Endothelial cell of umbilical vein (primary cell): ENCODE data around the gene BCL11A. TPM values are rescaled to one million over a fixed set of nuclear protein-coding genes. Genes with fewer than 3 reads are reported as not detected.

Experiments
- BruUV-seq: library from RNA; stranded (reverse); fragments of 400-500 nt; replicated peaks from 2 replicates; lab custom pipeline; 2021; lab: Mats Ljungman, UMichigan
- CTCF ChIA-PET: fragments of 300-600, 350-600 bp; sonication (Branson Sonifier 250); formaldehyde crosslinking; loops from one replicate; lab custom pipeline; 2021; ENCODE audit warnings: antibody characterized with exemption, inconsistent platforms; lab: Charles Lee
- POLR2A ChIA-PET: fragments of 300-600, 350-600 bp; sonication (Branson Sonifier 250); formaldehyde crosslinking; loops from one replicate; lab custom pipeline; 2021; ENCODE audit warnings: antibody characterized with exemption, inconsistent platforms; lab: Charles Lee
- DNase-seq: peaks from one replicate; pipeline ENCODE4 v3.0.0-alpha.2; 2011; ENCODE audit warnings: low read depth, low spot score
- FAIRE-seq: peaks from 2 replicates; lab custom pipeline; 2011; peaks lifted over from hg19 to GRCh38; lab: Jason Lieb, UNC
- H2AFZ ChIP-seq: 2 replicates; pipeline ENCODE4 v1.6.0; 2012; ENCODE audit warnings: low read depth, low read length, control low read depth, inconsistent platforms
- H3K27ac ChIP-seq: 2 replicates; pipeline ENCODE4 v1.5.1; 2011; ENCODE audit warnings: low read depth, mild to moderate bottlenecking, control low read depth, low read length, moderate library complexity; ENCODE audit not compliant: insufficient read depth
- H3K27me3 ChIP-seq, 2 experiments: 2 replicates each; pipeline versions ENCODE4 v1.6.0 to v1.6.1; 2011; ENCODE audit warnings: low read length in 2 of 2, mixed read lengths in 1 of 2; ENCODE audit not compliant: control insufficient read depth in 2 of 2, insufficient read depth in 2 of 2
- H3K36me3 ChIP-seq, 2 experiments: 2 replicates in 1 of 2; 3 replicates in 1 of 2; pipeline ENCODE4 v1.5.1; 2011; ENCODE audit warnings: low read length in 2 of 2, mild to moderate bottlenecking in 1 of 2, moderate library complexity in 1 of 2; ENCODE audit not compliant: control insufficient read depth in 2 of 2, insufficient read depth in 2 of 2; ENCODE audit errors: extremely low read depth in 1 of 2
- H3K4me1 ChIP-seq: 3 replicates; pipeline ENCODE4 v1.5.1; 2011; ENCODE audit warnings: mild to moderate bottlenecking, low read length; ENCODE audit not compliant: control insufficient read depth, insufficient read depth; ENCODE audit errors: extremely low read depth
- H3K4me2 ChIP-seq: 2 replicates; pipeline ENCODE4 v1.6.1; 2011; ENCODE audit warnings: low read length, control low read depth, mixed read lengths; ENCODE audit not compliant: insufficient read depth
- H3K4me3 ChIP-seq, 3 experiments: fragments of 200-600 bp in 1 of 3; sonication (generic), shearing (Covaris generic) in 1 of 3; replicated peaks in 1 of 3; 2 replicates each; pipeline ENCODE4 v1.5.1; 2011 to 2016; ENCODE audit warnings: control low read depth in 3 of 3, low read length in 3 of 3, mild to moderate bottlenecking in 2 of 3, inconsistent platforms in 1 of 3, low read depth in 1 of 3, moderate library complexity in 1 of 3; ENCODE audit not compliant: insufficient read depth in 1 of 3
- H3K79me2 ChIP-seq: 2 replicates; pipeline ENCODE4 v1.6.0; 2012; ENCODE audit warnings: low read length, inconsistent platforms; ENCODE audit not compliant: control insufficient read depth, insufficient read depth
- H3K9ac ChIP-seq: replicated peaks from 2 replicates; pipeline ENCODE3; 2011; ENCODE audit warnings: low read length, control low read depth; ENCODE audit not compliant: insufficient read depth; ENCODE audit errors: extremely low read depth
- H3K9me1 ChIP-seq: replicated peaks from 3 replicates; pipeline ENCODE4 v1.6.0; 2011; ENCODE audit warnings: mild to moderate bottlenecking, low read length; ENCODE audit not compliant: control insufficient read depth, insufficient read depth; ENCODE audit errors: extremely low read depth
- H3K9me3 ChIP-seq: replicated peaks from 2 replicates; pipeline ENCODE4 v1.5.1; 2012; ENCODE audit warnings: low read length, inconsistent platforms; ENCODE audit not compliant: control insufficient read depth, insufficient read depth
- H4K20me1 ChIP-seq: replicated peaks from 2 replicates; pipeline ENCODE3; 2011; ENCODE audit warnings: mild to moderate bottlenecking, low read length; ENCODE audit not compliant: control insufficient read depth, insufficient read depth; ENCODE audit errors: extremely low read depth
- EZH2 ChIP-seq: IDR thresholded peaks from 2 replicates; pipeline ENCODE4 v1.6.1; 2012; ENCODE audit warnings: borderline replicate concordance, low read depth, mild to moderate bottlenecking, moderate library complexity, low read length, inconsistent platforms; ENCODE audit not compliant: severe bottlenecking
- FOS ChIP-seq: IDR thresholded peaks from 2 replicates; pipeline ENCODE4 v1.6.1; 2011; ENCODE audit warnings: mild to moderate bottlenecking, low read length, moderate library complexity, borderline replicate concordance; ENCODE audit not compliant: insufficient read depth
- GATA2 ChIP-seq: IDR thresholded peaks from 2 replicates; pipeline ENCODE4 v1.7.0; 2011; ENCODE audit warnings: low read depth, mild to moderate bottlenecking, moderate library complexity, mixed read lengths, low read length; ENCODE audit not compliant: insufficient read length, insufficient read depth
- JUN ChIP-seq: IDR thresholded peaks from 2 replicates; pipeline ENCODE4 v1.6.1; 2011; ENCODE audit warnings: borderline replicate concordance, low read depth; ENCODE audit not compliant: insufficient read length, insufficient read depth
- MYC ChIP-seq: IDR thresholded peaks from one replicate; pipeline ENCODE4 v1.6.1; 2011; ENCODE audit warnings: mild to moderate bottlenecking, low read depth, low read length
- POLR2A ChIP-seq: IDR thresholded peaks from 2 replicates; pipeline ENCODE4 v1.6.1; 2012; ENCODE audit warnings: low read depth, mild to moderate bottlenecking, control low read depth, low read length
- POLR2AphosphoS5 ChIP-seq: IDR thresholded peaks from 2 replicates; pipeline ENCODE4 v1.6.1; 2012; ENCODE audit warnings: low read depth, mild to moderate bottlenecking, control low read depth, low read length, moderate library complexity; ENCODE audit not compliant: insufficient read depth
- dilution Hi-C: fragments of 300-500 bp; cut with MboI; formaldehyde crosslinking; loops from one replicate; pipeline ENCODE4 v1.15.0; 2019; ENCODE audit warnings: low sequenced_read_pairs; ENCODE audit not compliant: extremely low pct_ligation_motif_present
- intact Hi-C: fragments of 100-400 bp; cut with micrococcal nuclease; formaldehyde crosslinking; loops from one replicate; pipeline ENCODE4 v1.10.0; 2022
- polyA plus RNA-seq, 4 experiments: library from polyadenylated mRNA; depleted of rRNA in 3 of 4; stranded (reverse) in 3 of 4; unstranded in 1 of 4; fragments of >200 nt; gene quantifications; 2 replicates each; pipeline versions ENCODE4 v1.2.1 to v1.2.3, GENCODE V29; 2011 to 2012; ENCODE audit warnings: missing spikeins in 1 of 4
- total RNA-seq: library from RNA; stranded (reverse); gene quantifications from 2 replicates; pipeline ENCODE4 v1.2.3, GENCODE V29; 2021
- TF ChIP-seq, protein P1 (sequence below), 2 donors: IDR thresholded peaks; 1 replicate in 1 of 2; 2 replicates in 1 of 2; pipeline ENCODE4 v1.5.1; 2011; ENCODE audit warnings: low read length in 2 of 2, mild to moderate bottlenecking in 2 of 2, moderate library complexity in 2 of 2, control low read depth in 1 of 2, inconsistent platforms in 1 of 2, low read depth in 1 of 2; ENCODE audit not compliant: insufficient read depth in 1 of 2; ENCODE audit errors: extremely low read depth in 1 of 2
- TF ChIP-seq, protein P2 (sequence below): IDR thresholded peaks from 2 replicates; pipeline ENCODE4 v1.6.1; 2011; ENCODE audit not compliant: insufficient read depth, insufficient read length

BCL11A gene
- total and polyA plus RNA-seq, 2 donors (not counting 3 experiments of a cell fraction or from before 2014, with no cell fraction given): 0.12 to 0.88 TPM

DNA sequence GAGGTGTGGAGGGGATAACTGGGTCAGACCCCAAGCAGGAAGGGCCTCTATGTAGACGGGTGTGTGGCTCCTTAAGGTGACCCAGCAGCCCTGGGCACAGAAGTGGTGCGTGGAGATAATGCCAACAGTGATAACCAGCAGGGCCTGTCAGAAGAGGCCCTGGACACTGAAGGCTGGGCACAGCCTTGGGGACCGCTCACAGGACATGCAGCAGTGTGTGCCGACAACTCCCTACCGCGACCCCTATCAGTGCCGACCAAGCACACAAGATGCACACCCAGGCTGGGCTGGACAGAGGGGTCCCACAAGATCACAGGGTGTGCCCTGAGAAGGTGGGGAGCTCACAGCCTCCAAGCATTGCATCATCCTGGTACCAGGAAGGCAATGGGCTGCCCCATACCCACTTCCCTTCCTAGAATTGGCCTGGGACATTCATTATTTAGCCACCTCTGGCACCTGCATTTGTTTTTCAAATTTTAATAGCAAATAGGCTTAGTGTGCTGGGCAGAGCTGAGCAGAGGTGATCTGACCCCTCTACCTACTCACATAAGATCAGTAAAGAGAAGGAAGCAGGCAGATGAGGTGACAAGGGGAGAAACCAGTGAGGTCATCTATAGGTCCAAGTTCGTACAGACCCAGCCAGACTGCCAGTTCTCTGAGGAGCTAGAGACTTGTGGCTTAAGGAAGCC, 55.2 kb downstream of the BCL11A start:
- BruUV-seq: no TSS peak
- FAIRE-seq: no peak
- Histone ChIP-seq H3K9me3 (no peaks in the 10 kb centered on the region), H3K27ac (no peak overlapping the region), H3K36me3 (no peaks in the 10 kb centered on the region), H3K79me2 (no peaks in the 10 kb centered on the region), H3K27me3 (no peaks in the 10 kb centered on the region), H3K9me1 (no peaks in the 10 kb centered on the region), H2AFZ (no peak overlapping the region), H3K4me1 (no peaks in the 10 kb centered on the region), H3K4me3 (no peak overlapping the region), H4K20me1 (no peaks in the 10 kb centered on the region), H3K4me2 (no peak overlapping the region), H3K9ac (no peak overlapping the region)
- intact Hi-C loops (no loop called here), dilution Hi-C loops (no loop called here)
- POLR2A ChIA-PET: no interaction called here
- CTCF ChIA-PET: no interaction called here
- DNase-seq: no peak
- TF ChIP-seq POLR2AphosphoS5 (no peak), JUN (no peak), MYC (no peak), EZH2 (no peak), POLR2A (no peak), FOS (no peak), GATA2 (no peak)
- TF ChIP-seq, protein P1, sequence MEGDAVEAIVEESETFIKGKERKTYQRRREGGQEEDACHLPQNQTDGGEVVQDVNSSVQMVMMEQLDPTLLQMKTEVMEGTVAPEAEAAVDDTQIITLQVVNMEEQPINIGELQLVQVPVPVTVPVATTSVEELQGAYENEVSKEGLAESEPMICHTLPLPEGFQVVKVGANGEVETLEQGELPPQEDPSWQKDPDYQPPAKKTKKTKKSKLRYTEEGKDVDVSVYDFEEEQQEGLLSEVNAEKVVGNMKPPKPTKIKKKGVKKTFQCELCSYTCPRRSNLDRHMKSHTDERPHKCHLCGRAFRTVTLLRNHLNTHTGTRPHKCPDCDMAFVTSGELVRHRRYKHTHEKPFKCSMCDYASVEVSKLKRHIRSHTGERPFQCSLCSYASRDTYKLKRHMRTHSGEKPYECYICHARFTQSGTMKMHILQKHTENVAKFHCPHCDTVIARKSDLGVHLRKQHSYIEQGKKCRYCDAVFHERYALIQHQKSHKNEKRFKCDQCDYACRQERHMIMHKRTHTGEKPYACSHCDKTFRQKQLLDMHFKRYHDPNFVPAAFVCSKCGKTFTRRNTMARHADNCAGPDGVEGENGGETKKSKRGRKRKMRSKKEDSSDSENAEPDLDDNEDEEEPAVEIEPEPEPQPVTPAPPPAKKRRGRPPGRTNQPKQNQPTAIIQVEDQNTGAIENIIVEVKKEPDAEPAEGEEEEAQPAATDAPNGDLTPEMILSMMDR (IDR thresholded peaks at IDR 0.05; ENCODE audit: extremely low read depth in 1 of 2, insufficient read depth in 1 of 2, low read depth in 1 of 2, low read length in 2 of 2): no peak
- TF ChIP-seq, protein P2, sequence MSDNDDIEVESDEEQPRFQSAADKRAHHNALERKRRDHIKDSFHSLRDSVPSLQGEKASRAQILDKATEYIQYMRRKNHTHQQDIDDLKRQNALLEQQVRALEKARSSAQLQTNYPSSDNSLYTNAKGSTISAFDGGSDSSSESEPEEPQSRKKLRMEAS: no peak
